MM.1S (cell line): Measurements from ENCODE around the gene BIRC7.

Source experiments
- EZH2 ChIP-seq: fragments of 300-600 bp; sonication (generic); optimal IDR thresholded peaks from 2 replicates; pipeline ENCODE3; 2017; ENCODE audit warnings: low read depth, mild to moderate bottlenecking, antibody characterized with exemption, low read length, mixed read lengths
- EZH2phosphoT487 ChIP-seq: fragments of 300-600 bp; sonication (generic); IDR thresholded peaks from 2 replicates; pipeline ENCODE4 v1.6.1; 2018; ENCODE audit warnings: antibody characterized with exemption, low read length
- TF ChIP-seq, protein P1 (sequence below): fragments of 300-600 bp; sonication (generic); IDR thresholded peaks from 2 replicates; pipeline ENCODE4 v1.5.1; 2016; ENCODE audit warnings: antibody characterized with exemption, low read length, mixed read lengths

DNA sequence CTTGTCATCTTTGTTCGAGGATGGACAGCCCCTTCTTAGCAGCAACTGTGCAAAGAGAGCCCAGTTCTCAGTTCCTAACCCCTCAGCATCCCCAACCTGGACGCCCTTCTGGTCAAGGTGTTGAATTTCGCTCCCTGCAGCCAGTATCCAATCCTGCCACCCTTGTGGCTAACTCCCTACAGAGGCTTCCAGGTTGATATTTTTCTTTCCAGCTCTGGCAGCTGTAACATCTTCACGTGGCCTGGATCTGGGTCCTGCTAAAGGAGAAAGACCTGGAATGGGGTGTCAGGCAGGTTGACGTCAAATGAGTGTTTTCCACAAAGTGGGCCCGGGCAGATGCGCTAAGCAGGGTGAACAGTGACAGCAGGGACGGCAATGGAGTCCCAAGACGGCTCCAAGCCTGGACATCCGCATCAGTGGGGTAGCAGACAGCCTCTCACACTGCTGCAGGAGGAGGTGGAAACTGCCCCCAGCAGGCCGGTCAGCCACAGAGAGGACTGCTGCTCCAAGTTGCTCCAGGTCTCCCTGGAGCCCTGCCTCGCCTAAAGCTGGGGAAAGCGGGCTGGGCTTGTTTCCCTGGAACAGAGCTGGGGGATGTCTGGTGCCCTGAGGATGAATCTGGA, 18.7 kb upstream of the BIRC7 start:
- TF ChIP-seq, protein P1, sequence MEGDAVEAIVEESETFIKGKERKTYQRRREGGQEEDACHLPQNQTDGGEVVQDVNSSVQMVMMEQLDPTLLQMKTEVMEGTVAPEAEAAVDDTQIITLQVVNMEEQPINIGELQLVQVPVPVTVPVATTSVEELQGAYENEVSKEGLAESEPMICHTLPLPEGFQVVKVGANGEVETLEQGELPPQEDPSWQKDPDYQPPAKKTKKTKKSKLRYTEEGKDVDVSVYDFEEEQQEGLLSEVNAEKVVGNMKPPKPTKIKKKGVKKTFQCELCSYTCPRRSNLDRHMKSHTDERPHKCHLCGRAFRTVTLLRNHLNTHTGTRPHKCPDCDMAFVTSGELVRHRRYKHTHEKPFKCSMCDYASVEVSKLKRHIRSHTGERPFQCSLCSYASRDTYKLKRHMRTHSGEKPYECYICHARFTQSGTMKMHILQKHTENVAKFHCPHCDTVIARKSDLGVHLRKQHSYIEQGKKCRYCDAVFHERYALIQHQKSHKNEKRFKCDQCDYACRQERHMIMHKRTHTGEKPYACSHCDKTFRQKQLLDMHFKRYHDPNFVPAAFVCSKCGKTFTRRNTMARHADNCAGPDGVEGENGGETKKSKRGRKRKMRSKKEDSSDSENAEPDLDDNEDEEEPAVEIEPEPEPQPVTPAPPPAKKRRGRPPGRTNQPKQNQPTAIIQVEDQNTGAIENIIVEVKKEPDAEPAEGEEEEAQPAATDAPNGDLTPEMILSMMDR = no peak
- TF ChIP-seq EZH2 (no peak), EZH2phosphoT487 (no peak)
